ENCODE results near the gene TTLL12. TPM values are rescaled to one million over a fixed set of nuclear protein-coding genes. Genes with fewer than 3 reads are reported as not detected.

The TTLL12 gene
- total RNA-seq, 1 donor from 2014 or later: 23.6 TPM

DNA sequence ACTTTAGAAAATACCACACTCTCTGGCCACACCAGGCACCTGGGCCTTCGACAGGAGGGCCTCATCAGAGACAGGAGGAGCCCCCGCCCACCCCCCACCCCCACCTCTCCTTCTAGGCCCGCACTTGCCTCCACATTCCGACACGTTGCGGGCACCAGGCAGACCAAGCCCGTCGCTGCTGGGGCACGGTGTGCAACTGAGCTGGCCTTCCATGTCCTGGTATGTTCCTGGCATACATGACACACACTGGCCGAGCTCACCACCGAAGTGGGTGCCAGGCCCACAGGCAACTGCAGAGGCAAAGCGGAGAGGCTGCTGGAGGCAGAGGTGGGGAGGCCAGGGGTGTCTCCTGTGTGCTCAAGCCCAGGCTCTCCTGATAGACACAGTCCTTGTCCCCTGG is 27.0 kb upstream of the TTLL12 start:
- no peak for DNase-seq

DNA sequence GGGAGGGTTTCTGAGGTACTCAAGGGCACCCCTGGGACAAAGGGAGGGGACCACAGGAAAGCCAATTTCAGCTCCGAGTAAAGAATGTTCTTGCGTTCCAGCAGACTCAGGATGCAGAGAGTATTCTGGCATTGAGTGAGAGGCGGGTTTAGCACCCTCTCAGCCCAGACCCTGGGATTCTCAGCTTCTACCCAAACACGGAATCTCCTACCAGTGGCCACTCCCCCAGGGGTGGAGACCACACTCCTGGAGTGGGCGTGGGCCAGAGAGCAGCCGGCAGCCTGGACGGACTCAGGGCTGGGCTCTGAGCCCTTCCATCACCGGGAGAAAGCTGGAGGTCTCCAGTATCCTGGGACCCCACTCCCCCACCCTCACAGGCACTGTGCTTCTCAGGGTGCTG is 26.1 kb upstream of the TTLL12 start:
- peak; percentile 70 for DNase-seq

DNA sequence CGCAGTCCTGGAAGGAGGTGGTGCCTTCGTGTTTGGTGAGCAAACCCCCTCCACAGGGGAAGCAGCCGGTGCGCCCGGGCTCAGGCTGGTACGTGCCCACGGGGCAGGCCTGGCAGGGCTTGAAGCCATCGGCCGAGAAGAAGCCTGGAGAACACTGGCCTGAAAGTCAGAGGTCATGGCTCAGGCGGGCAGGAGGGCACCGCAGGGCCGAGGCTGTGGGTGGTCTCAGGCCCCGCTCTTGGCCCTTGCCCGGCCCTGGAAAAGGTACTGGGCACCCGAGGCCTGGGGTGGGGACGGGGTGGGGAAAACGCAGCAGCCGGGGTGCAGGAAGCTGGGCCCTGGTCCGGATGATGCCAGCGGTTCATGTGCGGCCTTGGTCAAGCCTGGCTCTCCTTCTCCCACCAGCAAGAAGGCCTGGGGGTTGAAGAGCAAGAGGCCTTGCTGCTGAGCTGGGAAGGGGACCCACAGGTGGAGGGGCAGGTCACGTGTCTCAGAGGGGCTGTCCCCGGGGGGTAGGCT is 25.6 kb upstream of the TTLL12 start:
- DNase-seq: no peak

DNA sequence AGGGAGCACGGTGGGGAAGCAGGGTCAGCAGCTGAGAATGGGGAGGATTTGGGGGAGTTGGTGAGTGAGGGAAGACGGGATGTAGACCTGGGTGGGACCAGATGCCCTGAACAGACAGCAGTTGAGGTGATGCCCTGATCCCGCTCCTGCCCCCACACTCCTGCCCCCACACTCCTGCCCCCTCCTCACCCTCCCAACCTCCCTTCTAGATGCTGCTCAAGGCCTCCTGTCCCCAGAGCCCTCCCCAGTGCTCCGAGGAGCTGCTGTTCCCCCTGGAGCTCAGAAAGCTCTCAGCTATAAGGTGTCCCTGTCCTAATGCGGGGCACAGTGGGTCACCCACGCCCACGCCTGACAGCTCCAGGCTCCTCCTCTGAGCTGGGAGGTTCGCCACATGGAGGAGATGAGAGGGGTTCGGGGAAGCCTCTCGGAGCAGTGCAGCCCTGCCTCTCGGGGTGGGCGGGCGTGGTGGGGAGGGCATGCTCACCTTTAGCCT is 25.1 kb upstream of the TTLL12 start:
- no peak for DNase-seq

DNA sequence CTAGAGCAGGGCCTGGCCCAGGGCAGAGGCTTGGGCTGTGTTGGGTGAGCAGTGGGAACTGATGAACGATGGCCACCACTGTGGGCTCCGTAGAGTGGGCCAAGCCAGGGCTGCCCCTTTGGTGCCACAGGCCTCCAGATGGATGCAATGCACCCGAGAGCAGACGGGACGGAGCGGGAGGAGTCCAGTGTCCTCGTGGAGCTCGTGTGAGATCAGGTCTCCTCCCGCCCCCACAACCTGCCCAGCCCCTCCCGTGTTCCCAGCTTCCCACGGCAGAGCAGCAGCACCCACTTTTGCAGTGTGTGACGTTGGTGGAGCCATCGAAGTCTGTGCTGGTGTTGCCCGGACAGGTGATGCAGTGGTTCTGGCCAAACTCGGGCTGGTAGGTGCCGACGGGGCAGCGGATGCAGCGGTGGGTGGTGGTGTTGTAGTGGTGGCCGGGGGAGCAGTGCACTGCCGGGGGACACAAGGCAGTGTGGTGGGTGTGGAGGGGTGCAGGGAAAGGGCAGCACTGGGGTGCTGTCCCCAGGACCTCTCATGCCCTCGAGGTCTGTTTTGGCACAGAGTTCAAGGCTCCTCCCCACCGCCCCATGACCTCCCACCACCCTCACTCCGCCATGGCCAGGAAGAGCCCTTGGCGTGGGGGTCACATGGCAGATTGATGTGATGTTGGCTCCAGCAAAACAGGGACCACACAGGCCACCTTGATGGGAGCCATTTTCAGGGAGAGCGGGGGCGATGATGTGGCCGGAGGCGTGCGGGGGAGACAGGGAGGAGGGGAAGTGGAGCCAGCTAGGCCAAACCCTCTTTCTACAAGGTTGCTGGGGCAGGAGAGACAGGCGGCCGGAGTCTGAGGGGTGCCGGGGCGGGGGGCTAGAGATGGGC is 23.9 kb upstream of the TTLL12 start:
- no peak for DNase-seq

DNA sequence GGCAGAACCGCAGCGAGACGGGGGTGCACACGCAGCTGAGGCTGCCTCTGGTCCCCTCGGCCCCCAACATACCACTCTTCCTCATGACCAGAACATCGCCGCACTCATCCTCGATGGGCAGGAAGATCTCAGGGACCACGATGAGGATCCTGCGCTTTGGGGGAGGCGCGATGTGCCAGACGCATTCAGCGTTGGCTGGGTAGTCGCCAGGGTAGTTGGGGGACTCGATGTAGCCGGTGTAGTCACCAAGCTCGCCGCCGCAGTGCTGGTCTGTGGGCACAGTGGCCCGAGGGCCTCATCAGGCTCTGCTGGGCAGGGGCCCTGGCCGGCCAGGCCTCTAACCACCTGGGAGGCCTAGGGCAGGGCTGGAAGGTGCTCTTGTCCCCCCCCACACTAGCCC is 23.0 kb upstream of the TTLL12 start:
- DNase-seq: no peak

DNA sequence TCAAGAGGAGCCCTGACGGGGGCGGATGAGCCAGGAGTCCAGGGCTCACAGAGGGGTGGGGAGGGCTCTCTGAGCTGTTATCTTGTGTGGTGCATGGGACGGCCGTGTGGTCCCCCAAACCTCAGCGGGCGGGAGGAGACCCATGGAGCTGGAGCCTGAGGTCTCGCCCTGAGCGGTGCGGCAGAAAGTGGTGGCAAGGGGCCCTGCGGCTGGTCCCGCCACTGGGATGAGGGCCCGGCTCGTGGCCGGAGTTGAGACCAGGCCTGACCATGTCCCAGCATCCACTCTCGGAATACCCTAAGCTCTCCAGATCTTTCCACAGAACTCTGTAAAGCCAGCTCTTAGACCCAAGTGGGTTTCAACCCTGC is 22.6 kb upstream of the TTLL12 start:
- no peak for DNase-seq

DNA sequence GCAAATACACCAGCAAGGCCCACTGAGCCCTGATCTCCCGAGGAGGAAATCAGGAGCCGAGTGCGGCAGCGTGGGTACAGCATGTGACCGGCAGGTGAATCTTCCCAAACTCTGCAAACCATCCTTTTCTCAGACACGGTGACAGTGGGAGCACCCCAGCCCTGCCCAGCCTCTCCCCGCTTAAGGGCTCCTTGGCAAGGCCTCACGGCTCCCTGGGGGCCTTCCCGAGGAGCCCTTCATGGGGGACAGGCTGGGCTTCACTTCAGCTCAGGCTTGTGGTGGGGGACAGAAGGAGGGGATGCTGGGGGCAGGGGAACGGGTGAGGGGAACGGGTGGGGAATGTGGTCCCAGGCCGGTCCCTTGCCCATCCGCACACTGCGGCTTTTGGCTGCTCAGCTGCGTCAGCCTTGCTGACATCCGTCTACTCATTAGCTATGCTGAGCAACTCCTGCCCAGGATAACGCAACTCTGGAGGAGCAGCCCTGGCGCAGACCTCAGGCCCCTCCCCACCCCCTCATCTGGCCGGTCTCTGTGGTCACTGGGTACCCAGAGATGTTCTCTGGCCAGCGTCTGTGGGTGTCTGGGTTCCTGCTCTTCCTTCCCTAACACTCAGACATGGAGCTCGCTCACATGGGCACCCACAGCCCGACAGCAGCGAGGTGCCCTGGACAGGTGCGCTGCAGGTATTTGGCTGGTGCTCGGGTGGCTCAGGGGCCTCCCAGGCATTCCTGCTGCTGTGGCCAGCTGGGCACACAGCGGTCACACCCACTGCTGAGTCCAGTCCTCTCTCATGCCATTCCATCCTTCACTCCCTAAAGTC is 22.0 kb upstream of the TTLL12 start:
- DNase-seq: no peak

DNA sequence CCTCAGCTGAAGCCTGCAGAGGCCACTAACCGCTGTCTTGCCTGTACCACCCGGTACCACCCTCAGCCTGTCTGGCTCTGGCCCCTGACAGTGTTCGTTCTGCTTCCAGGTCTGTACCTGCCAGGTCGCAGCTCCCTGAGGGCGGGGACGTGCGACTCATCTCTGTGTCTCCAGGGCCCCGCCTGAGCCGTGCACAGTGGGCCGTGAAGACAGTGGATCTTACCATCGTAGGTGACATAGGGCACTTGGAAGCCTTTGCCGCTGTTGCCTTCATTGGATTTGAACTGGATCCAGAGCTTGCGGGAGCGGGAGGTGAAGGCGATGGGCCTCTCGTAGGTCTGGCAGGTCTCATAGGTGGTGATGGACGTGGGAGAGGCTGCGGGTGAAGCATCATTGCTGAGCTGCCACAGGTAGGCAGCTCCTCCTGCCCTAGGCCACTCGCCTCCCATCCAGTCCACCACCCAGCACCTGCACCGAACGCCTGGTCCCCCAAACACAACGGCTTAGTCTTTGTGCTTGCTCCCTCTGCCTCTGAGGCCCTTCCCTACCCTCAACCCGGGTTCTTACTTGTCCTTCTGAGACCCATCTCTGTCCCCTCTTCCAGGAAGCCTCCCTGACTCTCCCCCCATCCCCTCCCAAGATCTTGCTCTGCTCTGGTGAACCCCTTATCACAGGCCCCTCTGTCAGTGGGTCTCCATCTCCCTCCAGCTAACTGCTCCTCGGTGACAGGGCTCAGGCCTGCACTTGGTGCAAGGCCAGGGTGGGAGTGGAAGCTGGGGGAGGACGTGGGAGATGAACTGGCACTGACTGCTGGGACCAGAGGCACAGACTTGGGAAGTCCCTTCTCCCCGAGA is 21.1 kb upstream of the TTLL12 start:
- no peak for DNase-seq

DNA sequence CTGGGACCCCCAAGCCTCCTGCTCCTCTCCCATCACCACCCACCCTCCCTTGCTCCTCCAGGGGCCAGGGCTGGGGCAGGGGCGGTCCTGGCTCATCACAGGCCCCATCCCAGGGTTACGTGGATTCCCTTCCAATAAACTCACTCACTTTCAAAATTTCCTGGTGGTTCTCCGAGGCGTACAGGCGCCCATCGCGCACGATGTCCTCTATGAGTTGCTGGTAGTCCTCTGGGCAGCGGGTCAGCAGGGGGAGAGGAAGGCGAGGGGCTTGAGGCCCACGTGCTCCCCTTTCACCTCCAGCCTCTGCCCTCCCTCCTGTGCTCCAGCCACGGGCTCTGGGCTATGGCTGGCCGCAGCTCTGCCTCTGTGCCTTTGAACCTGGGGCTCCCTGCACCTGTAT is 20.5 kb upstream of the TTLL12 start:
- DNase-seq: no peak

DNA sequence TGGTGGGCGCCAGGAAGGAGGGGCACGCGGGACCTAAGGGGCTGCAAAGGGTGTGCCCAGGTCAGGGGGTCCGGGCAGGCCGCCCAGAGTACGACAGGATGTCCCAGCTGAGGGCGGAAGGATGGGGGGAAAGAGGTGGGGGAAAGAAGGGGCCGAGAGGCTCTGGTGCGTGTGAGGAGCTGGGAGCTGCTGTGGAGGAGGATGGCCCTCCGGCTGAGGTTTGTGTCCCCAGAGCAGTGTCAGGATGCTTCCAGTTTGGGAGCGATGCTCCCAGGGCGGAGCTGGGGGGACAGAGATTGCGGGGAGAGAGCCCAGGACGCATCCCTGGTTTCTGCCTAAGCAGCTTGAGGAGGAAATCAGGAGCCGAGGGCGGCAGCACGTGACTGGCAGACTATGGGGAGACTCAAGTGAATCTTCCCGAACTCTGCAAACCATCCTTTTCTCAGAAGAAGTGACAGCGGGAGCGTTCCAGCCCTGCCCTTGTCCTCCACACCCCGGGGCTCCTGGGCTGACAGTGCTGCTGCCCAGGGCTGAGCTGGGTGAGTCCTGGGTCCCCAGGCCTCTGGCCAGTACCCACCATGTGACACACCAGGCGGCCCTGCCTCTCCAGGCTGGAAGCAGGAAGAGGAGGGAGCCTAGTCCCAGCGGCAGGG is 19.7 kb upstream of the TTLL12 start:
- no peak for DNase-seq

DNA sequence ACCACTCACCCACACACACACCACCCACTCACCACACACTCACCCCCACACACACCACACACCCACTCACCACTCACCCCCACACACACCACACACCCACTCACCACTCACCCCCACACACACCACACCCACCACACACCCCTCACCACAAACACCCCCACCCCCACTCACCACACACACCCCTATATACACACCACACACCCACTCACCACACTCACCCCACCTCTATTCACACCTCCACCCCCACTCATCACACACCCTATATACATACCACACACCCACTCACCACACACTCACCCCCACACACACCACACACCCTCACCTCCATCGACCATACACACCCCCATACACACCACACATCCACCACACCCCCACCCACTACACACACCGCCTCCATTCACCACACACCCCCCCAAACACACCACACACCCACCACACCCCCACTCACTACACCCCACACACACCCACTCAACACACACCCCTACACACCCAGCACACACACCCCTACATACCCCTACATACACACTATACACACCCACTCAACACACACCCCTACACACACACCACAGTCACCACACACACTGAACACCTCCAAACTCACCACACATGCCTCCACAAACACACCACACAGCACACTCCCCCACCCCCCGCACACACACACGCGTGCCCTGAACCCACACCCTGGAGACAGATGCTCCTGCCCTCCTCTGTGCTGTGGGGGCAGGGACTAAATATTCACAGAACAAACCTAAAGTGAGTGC is 19.0 kb upstream of the TTLL12 start:
- DNase-seq: no peak

DNA sequence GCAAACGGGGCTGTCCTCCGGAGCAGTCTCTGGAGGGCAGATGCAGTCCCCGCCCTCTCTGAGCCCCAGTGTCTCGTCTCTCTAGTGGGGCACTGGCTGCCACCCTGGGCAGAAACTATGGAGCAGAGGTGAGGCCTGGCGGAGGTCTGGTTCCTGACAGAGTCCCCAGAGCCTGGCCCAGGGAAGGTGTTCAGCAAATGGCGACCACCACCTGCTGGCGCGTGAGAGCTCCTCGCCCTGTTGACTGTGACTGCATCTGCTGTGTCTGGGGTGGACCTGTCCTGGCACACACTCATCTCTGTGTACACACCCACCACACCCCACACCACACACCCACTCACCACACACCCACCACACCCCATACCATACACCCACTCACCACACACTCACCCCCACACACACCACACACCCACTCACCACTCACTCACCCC is 18.3 kb upstream of the TTLL12 start:
- no peak for DNase-seq

DNA sequence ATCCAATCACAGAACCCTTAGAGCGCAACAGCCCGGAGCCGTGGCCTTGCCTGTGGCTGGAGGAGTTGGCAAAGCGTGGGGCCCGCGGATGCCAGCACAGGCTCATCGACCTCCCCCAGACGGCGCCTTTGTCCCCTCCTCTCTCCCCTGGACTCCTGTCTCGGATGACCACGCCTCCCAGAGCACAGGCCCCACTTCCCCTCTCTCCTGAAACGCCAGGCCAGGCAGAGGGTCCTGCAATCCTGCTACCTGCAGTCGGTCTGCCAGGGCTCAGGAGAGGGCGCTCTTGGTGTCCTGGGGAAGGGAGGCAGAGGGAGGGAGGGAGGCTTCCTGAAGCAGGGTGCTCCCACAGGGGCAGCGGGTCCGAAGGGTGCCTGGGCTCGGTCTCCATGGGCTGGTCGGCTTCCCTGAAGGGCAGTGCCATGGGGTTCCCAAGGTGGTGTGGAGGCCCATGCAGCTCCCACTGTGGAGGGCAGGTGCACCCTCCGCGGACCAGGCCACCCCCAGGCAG is 16.6 kb upstream of the TTLL12 start:
- no peak for DNase-seq

DNA sequence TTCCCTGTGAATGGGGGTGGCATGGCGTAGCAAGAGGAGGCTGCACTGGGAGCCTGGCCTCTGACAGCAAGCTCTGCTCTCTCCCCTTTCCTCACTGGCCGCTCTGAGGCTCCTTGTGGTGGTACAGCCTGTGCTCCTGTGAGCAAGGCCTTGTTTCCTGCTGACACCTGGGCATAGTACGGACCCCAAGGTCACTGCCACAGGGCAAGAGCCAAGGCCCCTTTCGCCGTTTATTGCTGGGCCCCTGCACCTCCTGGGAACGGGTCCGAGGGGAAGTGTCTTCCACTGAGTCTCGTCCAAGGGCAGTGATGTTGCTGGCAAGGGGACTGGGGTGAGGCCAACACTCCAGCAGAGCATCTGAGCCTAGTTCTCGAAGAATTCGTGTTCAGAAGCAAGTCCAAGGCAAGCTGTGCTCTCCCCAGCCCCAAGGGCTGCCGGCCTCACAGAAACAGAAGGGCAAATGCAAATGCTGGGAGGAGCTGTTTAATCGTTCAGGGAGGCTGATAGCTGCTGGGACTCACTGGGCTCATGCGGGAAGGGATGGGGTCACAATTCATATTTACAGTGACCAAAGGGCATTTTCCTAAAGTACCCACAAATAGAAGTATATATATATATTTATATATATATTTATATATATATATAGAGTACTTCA is 15.9 kb upstream of the TTLL12 start:
- no peak for DNase-seq

DNA sequence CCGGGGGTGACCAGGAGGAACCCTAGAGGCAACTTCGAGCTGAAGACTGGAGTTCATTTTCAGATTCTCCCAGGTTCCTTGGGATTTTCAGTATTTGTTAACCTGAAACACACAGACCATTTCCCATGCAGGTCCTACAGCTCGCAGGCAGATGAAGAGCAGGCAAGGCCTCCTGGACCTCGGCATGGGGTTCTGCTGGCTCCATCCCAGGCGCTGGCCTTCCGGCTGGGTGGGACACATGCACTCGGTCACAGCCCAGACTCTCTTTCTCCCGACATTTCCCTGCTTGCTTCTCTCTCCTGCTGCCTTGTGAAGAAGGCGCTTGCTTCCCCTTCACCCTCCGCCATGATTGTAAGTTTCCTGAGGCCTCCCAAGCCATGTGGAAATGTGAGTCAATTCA is 15.4 kb upstream of the TTLL12 start:
- DNase-seq: no peak

DNA sequence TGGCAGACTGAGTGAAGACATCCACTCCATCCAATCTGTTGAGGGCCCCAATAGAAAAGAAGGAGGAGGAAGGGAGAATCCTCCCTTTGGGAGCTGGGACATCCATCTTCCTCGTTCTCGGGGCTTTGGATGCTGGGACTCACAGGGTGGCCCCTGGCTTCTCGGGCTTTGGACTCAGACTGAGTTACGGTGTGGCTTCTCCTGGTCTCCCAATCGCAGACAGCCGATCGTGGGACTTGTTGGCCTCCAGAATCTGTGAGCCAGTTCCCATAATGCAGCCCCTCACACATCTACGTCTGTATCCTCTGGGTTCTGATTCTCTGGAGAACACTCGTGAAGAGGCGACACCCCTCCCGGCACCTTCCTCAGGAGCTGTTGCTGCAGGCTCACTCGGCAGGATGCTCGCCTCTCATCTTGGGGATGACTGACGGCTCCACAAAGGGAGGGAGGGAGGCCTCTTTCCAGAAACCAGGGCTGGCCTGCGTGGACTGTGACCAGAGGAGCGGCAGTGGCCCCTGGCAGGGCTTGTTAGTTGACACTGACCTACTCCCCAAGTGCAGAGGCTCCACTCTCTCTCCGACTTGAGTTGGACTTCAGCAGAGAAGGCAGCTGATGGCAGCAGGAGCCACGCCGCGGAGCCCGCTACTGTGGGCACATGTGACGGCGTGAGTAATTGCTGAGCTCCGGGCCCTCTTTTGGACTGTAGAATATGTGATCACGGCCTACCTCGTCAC is 14.7 kb upstream of the TTLL12 start:
- DNase-seq: no peak

DNA sequence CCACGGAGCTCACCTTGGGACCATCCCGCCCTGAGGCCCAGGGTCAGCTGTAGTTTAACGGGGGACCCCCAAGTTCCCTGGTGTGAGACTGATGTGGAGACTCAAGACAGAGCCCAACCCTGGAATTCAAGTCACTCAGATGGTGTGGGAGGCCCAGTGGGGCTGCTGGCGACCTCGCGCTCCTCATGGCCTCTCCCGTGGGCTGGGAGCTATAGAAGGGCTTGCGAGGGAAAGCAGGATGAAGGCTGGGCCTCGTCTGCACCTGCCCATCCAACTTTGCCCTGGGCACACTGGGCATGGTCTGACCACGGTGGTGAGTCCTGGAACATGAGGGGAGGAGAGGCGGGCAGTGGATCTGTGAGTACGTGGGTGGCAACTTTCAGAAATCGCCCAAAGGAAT is 13.6 kb upstream of the TTLL12 start:
- DNase-seq: no peak

DNA sequence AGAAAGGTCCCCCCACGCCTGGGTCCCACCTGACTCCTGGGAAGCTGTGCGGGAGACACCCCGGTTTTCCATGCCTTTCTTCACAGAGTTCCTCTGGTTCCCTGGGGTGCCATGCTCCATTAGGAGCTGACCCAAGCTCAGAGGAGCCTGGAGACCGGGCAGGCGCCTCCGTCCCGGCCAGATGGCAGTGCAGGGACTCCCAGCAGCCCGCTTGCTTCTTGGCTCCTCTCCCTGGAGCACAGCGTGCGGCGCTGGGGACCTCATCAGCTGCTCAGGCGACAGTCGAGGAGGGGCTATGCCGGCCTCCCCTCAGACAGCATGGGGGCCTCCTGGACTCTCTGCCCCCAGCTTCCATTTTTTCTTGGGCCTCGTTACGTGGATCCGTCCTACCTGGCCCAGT is 13.1 kb upstream of the TTLL12 start:
- no peak for DNase-seq

Measured in tongue (tissue), 2 donors.